NCI-H2227 treated with DMSO at 0.1 percent for 48 hours (cell line): ENCODE measurements around the gene EPHA8.

Source experiments
- DNase-seq: peaks from one replicate; lab custom pipeline; 2025; lab: John Stamatoyannopoulos, UW

EPHA8 gene

GRCh38 chr1:22646384-22646783, 83.1 kb downstream of the EPHA8 start:
- DNase-seq: no peak

- DNase-seq: peak; percentile 69
Measured at GRCh38 chr1:22650089-22650693, 86.9 kb downstream of the EPHA8 start.

- DNase-seq: peak; percentile 11
Measured at GRCh38 chr1:22651941-22652856, 88.9 kb downstream of the EPHA8 start.

- no peak for DNase-seq
Measured at GRCh38 chr1:22652881-22653316, 89.6 kb downstream of the EPHA8 start, which contains the start of gene C1QB. C1QB (plus strand) TSS chr1:22653236; CDS start chr1:22659463, 6,227 bp downstream.
